HCT116 (cell line): ENCODE results near the gene TCP11L1.

Source experiments
- ATF3 ChIP-seq: IDR thresholded peaks from 2 replicates; pipeline ENCODE4 v1.6.1; 2012
- CEBPB ChIP-seq: IDR thresholded peaks from 2 replicates; pipeline ENCODE4 v1.6.1; 2012; ENCODE audit warnings: low read depth
- CTCF ChIP-seq, 3 experiments: fragments of 200-600 bp in 1 of 3; sonication (generic) in 1 of 3; IDR thresholded peaks in 2 of 3; conservative IDR thresholded peaks in 1 of 3; 2 replicates each; pipeline ENCODE4 v1.5.1; 2012 to 2017; ENCODE audit warnings: low read depth in 2 of 3, low read length in 2 of 3, antibody characterized with exemption in 1 of 3, borderline replicate concordance in 1 of 3, control low read depth in 1 of 3, mild to moderate bottlenecking in 1 of 3, mixed read lengths in 1 of 3, mixed run types in 1 of 3, moderate library complexity in 1 of 3; ENCODE audit not compliant: insufficient read depth in 1 of 3
- EGR1 ChIP-seq: IDR thresholded peaks from 2 replicates; pipeline ENCODE4 v1.6.1; 2012; ENCODE audit warnings: low read depth
- ELF1 ChIP-seq: IDR thresholded peaks from 2 replicates; pipeline ENCODE4 v1.6.1; 2012; ENCODE audit warnings: low read depth, borderline replicate concordance
- EZH2 ChIP-seq: fragments of 200-600 bp; sonication (generic); IDR thresholded peaks from 2 replicates; pipeline ENCODE4 v1.6.1; 2017; ENCODE audit warnings: antibody characterized with exemption, mixed run types
- EZH2phosphoT487 ChIP-seq: fragments of 200-600 bp; IDR thresholded peaks from 2 replicates; pipeline ENCODE4 v1.6.1; 2018; ENCODE audit warnings: antibody characterized with exemption, borderline replicate concordance
- POLR2A ChIP-seq: IDR thresholded peaks from 2 replicates; pipeline ENCODE4 v1.7.0; 2011; ENCODE audit warnings: borderline replicate concordance; ENCODE audit not compliant: insufficient read depth, insufficient read length; ENCODE audit errors: extremely low read depth
- POLR2AphosphoS5 ChIP-seq: IDR thresholded peaks from 2 replicates; pipeline ENCODE4 v1.6.1; 2011; ENCODE audit warnings: mild to moderate bottlenecking, low read depth, low read length, moderate library complexity
- RAD21 ChIP-seq: IDR thresholded peaks from 2 replicates; pipeline ENCODE4 v1.6.1; 2012; ENCODE audit warnings: low read depth, mild to moderate bottlenecking
- SP1 ChIP-seq: IDR thresholded peaks from 2 replicates; pipeline ENCODE4 v1.6.1; 2012; ENCODE audit warnings: low read depth
- YY1 ChIP-seq: IDR thresholded peaks from 2 replicates; pipeline ENCODE4 v1.6.1; 2011; ENCODE audit warnings: low read length, low read depth, moderate library complexity, mild to moderate bottlenecking; ENCODE audit not compliant: insufficient replicate concordance; ENCODE audit errors: extremely low read depth
- ZFX ChIP-seq: fragments of 450-650 bp; IDR thresholded peaks from 2 replicates; pipeline ENCODE4 v1.6.1; 2017
- ZNF274 ChIP-seq: fragments of 200-500 bp; sonication (Bioruptor generic); IDR thresholded peaks from 2 replicates; pipeline ENCODE4 v1.6.1; 2014; ENCODE audit warnings: mild to moderate bottlenecking, low read depth, low read length, inconsistent platforms

GRCh38 chr11:33064033-33064825 lies 24.9 kb downstream of the TCP11L1 start:
- TF ChIP-seq EZH2phosphoT487: no peak
- no peak for TF ChIP-seq POLR2A
- TF ChIP-seq CTCF (IDR thresholded peaks at IDR 0.05 in 2 of 3, conservative IDR thresholded peaks at IDR 0.05 in 1 of 3; ENCODE audit: borderline replicate concordance in 1 of 3, insufficient read depth in 1 of 3, low read depth in 2 of 3, low read length in 2 of 3): no peak
- no peak for TF ChIP-seq EZH2
- no peak for TF ChIP-seq RAD21
- no peak for TF ChIP-seq YY1
- no peak for TF ChIP-seq ATF3
- TF ChIP-seq EGR1: no peak
- TF ChIP-seq SP1: no peak
- no peak for TF ChIP-seq POLR2AphosphoS5
- no peak for TF ChIP-seq CEBPB
- no peak for TF ChIP-seq ELF1
- no peak for TF ChIP-seq ZFX
- no peak for TF ChIP-seq ZNF274
